Activated CD8-positive, alpha-beta T cell treated with anti-CD3 and anti-CD28 coated beads, Interleukin-2, amount 10 ng/mL, durations not matched to agents 7 days and 5 days (primary cell): Measurements from ENCODE around the gene MKS1. TPM values are rescaled to one million over a fixed set of nuclear protein-coding genes. Genes with fewer than 3 reads are reported as not detected.
A peak's percentile ranks its signal among the peaks of the same experiment; 100 is the strongest.

Source experiments
- ATAC-seq: fragments of 150-1000 bp; cut with Tn5 transposase; one replicate; pipeline ENCODE4 v1.10.0; 2021; ENCODE audit warnings: moderate library complexity
- CTCF ChIA-PET: fragments of 350-600 bp; sonication (Branson Sonifier 250); formaldehyde crosslinking; loops from one replicate; lab custom pipeline; 2021; ENCODE audit warnings: antibody characterized with exemption; lab: Charles Lee
- POLR2A ChIA-PET: fragments of 350-600 bp; sonication (Branson Sonifier 250); formaldehyde crosslinking; loops from one replicate; lab custom pipeline; 2021; ENCODE audit warnings: antibody characterized with exemption; lab: Charles Lee
- DNase-seq: peaks from one replicate; pipeline ENCODE4 v3.0.0-alpha.2; 2020
- H3K27ac Mint-ChIP-seq: one replicate; pipeline ENCODE4 v1.8.0; 2021; ENCODE audit warnings: mild to moderate bottlenecking, mixed read lengths
- H3K27me3 Mint-ChIP-seq: one replicate; pipeline ENCODE4 v1.8.0; 2021; ENCODE audit warnings: low read depth, mixed read lengths
- H3K36me3 Mint-ChIP-seq: one replicate; pipeline ENCODE4 v1.8.0; 2021; ENCODE audit warnings: low read depth, mixed read lengths
- H3K4me1 Mint-ChIP-seq: one replicate; pipeline ENCODE4 v1.8.0; 2021; ENCODE audit warnings: low read depth, mixed read lengths
- H3K4me3 Mint-ChIP-seq: one replicate; pipeline ENCODE4 v1.8.0; 2021; ENCODE audit warnings: mild to moderate bottlenecking, mixed read lengths
- H3K9me3 Mint-ChIP-seq: one replicate; pipeline ENCODE4 v1.8.0; 2022; ENCODE audit warnings: mixed read lengths; ENCODE audit not compliant: insufficient read depth
- total RNA-seq, 2 experiments: library from RNA; stranded (reverse); gene quantifications; one replicate each; pipeline ENCODE4 v1.2.3, GENCODE V29; 2021

The MKS1 gene
- total RNA-seq, 2 experiments from 2014 or later, result 16.1 to 17.6 TPM

DNA sequence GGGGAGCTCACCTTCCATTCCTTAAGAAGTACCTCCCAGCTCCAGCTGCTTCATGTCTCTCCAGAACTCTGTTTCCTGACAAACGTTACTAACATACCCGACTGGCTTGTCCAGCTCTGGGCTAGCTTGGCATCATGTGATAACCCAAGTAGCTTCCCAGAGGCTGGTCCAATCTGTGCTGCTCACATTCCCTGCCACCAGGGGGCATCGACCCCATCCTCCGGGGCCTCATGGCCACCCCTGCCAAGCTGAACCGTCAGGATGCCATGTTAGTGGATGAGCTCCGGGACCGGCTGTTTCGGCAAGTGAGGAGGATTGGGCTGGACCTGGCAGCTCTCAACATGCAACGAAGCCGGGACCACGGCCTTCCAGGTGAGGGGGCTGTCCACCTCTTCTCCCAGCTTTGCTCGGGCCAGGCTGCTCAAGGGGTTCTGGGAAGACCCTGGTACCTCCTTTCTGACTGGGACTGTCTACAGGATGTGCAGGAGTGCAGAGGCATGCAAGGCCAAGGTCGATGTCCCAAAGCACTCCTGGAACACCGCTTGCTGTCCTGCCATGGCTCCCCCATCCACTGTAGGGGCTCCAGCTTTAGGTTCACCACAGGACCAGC lies 18.9 kb downstream of the MKS1 start:
- H3K4me3 Mint-ChIP-seq, result no peak overlapping the region
- POLR2A ChIA-PET, result no interaction called here
- no peaks in the 10 kb centered on the region for H3K36me3 Mint-ChIP-seq
- H3K4me1 Mint-ChIP-seq, result no peaks in the 10 kb centered on the region
- peaks cover 4% of the 10 kb centered on the region for H3K27me3 Mint-ChIP-seq
- CTCF ChIA-PET, result interaction anchor here (0.7 to 3.7 kb wide), 33 partner anchors 9 to 367 kb away, joined by 3 to 30 read pairs (median 4); partner anchors contain the start of genes LPO, MKS1, RNF43 and SUPT4H1
- no peaks in the 10 kb centered on the region for H3K9me3 Mint-ChIP-seq
- DNase-seq (peak; percentile 68), ATAC-seq (peak; percentile 92)
- no peak overlapping the region for H3K27ac Mint-ChIP-seq

DNA sequence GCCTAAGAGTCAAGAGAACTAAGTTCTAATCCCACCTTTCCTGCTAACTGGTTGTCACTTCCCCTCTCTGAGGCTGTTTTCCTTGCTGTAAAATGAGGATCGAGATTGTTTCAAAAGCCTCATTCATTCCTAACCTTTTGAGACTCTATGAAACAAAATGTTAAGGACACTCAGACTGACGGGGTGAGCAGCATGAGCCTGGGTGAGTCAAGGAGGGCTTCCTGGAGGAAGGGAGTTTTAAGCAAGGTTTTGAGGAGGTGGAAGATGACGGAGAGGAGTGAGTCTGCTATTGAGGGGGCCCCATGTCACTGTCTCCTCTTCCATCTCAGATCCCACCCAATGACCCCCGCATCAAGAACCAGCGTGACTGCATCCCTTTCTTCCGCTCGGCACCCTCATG lies 22.4 kb downstream of the MKS1 start:
- ChIA-PET CTCF (no interaction called here), POLR2A (no interaction called here)
- Mint-ChIP-seq H3K9me3 (no peaks in the 10 kb centered on the region), H3K27ac (no peak overlapping the region), H3K4me1 (no peaks in the 10 kb centered on the region), H3K27me3 (peaks cover 4% of the 10 kb centered on the region), H3K36me3 (no peaks in the 10 kb centered on the region), H3K4me3 (no peak overlapping the region)
- DNase-seq, result no peak
- no peak for ATAC-seq

DNA sequence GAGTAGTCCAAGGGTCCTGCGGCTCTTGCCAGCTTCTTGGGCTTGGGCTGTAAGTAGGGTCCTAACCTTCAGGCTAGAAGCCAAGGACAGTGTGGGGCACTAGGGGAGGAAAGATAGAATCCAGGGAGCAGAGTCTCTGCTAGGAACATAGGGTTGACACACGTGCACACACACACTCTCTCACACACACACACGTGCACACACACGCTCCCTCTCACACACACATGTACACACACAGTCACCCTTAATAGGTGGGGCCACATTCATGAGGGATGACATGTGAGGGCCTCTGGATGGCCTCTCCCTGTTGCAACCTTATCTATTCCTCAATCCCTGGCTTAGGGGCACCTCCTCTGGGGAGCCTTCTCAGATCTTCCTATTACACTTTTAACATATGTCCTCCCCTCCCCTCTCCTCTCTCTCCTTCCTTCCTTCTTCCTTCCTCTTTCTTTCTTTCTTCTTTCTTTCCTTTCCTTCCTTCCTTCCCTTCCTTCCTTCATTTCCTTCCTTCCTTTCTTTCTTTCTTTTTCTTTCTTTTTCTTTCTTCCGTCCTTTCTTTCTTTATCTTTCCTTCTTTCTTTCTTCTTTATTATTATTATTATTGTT lies 23.4 kb downstream of the MKS1 start:
- Mint-ChIP-seq H3K9me3 (no peaks in the 10 kb centered on the region), H3K27me3 (peaks cover 9% of the 10 kb centered on the region), H3K36me3 (no peaks in the 10 kb centered on the region), H3K4me1 (no peaks in the 10 kb centered on the region), H3K4me3 (no peak overlapping the region), H3K27ac (no peak overlapping the region)
- CTCF ChIA-PET, result no interaction called here
- no peak for DNase-seq
- no peak for ATAC-seq
- POLR2A ChIA-PET, result no interaction called here

DNA sequence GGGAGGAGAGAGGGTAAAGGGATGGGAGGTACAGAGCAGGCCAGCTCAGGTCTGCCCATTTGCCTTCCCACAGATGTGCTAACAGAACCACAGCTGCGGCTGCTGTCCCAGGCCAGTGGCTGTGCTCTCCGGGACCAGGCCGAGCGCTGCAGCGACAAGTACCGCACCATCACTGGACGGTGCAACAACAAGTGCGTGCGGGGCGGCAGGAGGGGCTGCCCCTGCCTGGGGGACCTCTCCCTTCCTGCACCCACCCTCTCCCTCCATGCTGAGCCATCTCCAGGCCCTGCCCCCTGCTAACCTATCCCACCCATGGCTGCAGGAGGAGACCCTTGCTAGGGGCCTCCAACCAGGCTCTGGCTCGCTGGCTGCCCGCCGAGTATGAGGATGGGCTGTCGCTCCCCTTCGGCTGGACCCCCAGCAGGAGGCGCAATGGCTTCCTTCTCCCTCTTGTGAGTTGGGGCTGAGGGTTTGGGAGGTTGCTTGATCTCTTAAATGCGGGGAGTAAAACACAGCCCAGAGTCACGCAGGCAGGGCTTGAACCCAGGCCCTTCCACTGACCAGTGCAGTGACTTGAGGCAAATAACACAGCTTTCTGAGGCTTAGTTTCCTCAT lies 25.3 kb downstream of the MKS1 start:
- no peaks in the 10 kb centered on the region for H3K4me1 Mint-ChIP-seq
- CTCF ChIA-PET, result interaction anchor here (1.2 to 1.6 kb wide), 2 partner anchors 9 to 255 kb away, joined by 3 to 4 read pairs; no protein-coding TSS in a partner anchor

DNA sequence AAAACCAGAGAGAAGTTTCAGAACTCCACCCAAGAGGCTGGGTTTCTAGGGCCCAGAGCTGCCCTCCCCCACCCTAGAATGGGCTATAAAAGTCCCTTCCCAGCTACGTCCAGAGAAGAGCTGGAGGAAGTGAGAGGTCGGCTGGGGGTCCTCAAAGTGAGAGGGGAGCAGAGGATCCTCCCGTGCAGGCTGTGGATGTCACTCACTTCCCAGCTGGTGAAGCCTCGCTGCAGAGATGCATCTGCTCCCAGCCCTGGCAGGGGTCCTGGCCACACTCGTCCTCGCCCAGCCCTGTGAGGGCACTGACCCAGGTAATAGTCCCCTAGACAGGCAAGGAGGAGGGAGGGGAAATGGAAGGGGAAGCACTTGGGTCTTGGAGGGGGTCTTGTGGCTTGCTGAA lies 26.4 kb downstream of the MKS1 start, which contains the start of gene EPX:
TSS of gene EPX (plus strand) at position 115 of the 400 bp plus-strand sequence. CDS start at position 236, 121 bp downstream.
- ATAC-seq (no peak), DNase-seq (no peak)
- H3K36me3 Mint-ChIP-seq, result no peaks in the 10 kb centered on the region
- H3K4me1 Mint-ChIP-seq, result no peaks in the 10 kb centered on the region
- H3K27me3 Mint-ChIP-seq, result peaks cover 4% of the 10 kb centered on the region
- CTCF ChIA-PET, result no interaction called here
- H3K27ac Mint-ChIP-seq, result no peak within 1 kb of the TSS
- H3K4me3 Mint-ChIP-seq, result no peak within 1 kb of the TSS
- POLR2A ChIA-PET, result no interaction called here
- H3K9me3 Mint-ChIP-seq, result no peaks in the 10 kb centered on the region

More for the DNA sequence above, 25.3 kb downstream of the MKS1 start:
- no peaks in the 10 kb centered on the region for H3K36me3 Mint-ChIP-seq
- DNase-seq (no peak), ATAC-seq (no peak)
- POLR2A ChIA-PET, result no interaction called here
- H3K9me3 Mint-ChIP-seq, result no peaks in the 10 kb centered on the region
- no peak overlapping the region for H3K27ac Mint-ChIP-seq
- H3K4me3 Mint-ChIP-seq, result no peak overlapping the region
- peaks cover 7% of the 10 kb centered on the region for H3K27me3 Mint-ChIP-seq

DNA sequence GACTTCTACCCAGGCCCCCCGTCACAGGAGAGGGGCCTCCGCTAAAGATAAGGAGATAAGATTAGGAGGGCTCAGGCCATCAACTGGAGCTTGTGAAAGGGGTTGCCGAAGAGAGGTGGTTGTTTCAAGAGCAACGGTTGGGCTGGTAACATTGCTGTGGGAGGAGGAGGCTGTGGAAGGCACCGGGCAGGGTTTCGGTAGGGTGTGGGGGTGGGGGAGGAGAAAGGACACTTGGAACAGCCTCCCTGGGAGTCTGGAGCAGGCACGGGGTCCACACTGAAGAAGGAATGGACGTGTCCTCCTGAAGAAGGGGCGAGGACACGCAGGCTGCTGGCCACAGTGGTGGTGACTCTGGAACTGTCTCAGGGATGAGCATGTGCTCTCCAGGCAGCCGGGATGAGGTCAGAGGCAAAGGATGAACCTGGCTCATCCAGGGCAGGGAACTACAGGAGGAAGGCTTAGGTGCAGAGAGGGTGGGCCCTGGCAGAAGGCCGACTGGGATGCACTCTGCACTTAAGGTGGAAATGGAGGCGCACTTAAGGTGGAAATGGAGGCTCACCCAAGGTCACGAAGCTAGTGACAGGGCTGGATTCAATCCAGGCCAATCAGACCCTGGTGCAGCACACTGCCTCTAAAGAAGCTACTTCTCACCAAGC lies 27.7 kb downstream of the MKS1 start:
- no peaks in the 10 kb centered on the region for H3K4me1 Mint-ChIP-seq
- no peaks in the 10 kb centered on the region for H3K36me3 Mint-ChIP-seq
- H3K9me3 Mint-ChIP-seq, result no peaks in the 10 kb centered on the region
- no peak overlapping the region for H3K4me3 Mint-ChIP-seq
- H3K27ac Mint-ChIP-seq, result no peak overlapping the region
- ChIA-PET POLR2A (no interaction called here), CTCF (interaction anchor here (1.1 to 1.6 kb wide), 2 partner anchors 9 to 19 kb away, joined by 3 to 7 read pairs; no protein-coding TSS in a partner anchor)
- peaks cover 7% of the 10 kb centered on the region for H3K27me3 Mint-ChIP-seq
- ATAC-seq (no peak), DNase-seq (no peak)

DNA sequence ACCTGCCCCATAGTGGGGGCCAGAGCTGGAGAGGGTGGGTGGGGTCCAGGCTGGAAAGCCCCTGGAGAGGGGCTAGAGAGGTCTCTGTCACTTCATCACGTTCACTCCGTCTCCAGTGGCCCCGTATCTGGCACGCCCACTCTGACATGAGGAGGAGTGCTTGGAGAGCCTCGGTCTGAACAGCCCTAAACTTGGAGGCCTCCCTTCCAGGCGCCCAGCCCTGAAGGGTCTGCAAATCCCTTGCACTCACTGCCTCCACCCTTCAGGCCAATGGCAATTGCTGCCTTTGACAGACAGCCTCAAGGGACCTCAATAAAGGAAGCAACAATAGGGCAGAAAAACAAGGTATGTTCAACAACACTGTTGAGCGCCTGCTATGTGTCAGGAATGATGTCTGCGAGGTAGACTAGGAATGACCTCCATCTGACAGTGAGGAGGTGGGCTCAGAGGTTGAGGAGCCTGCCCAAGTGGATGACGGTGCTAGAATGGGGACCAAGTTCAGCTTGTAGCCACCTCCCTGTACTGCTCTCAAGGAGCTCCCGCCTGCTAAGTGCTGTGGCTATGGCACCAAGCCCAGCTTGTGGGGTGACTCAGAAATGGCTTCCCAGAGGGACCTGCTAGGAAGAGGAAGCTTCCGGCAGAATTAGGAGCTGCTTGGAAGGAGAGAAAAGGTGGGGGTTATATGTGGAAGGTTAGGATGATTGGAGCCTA lies 29.5 kb downstream of the MKS1 start:
- H3K9me3 Mint-ChIP-seq, result no peaks in the 10 kb centered on the region
- no peak overlapping the region for H3K27ac Mint-ChIP-seq
- no peak for ATAC-seq
- DNase-seq, result no peak
- H3K4me3 Mint-ChIP-seq, result no peak overlapping the region
- POLR2A ChIA-PET, result no interaction called here
- peaks cover 4% of the 10 kb centered on the region for H3K4me1 Mint-ChIP-seq
- CTCF ChIA-PET, result interaction anchor here (0.9 kb wide), 1 partner anchor 11 kb away, joined by 4 read pairs; no protein-coding TSS in a partner anchor
- no peaks in the 10 kb centered on the region for H3K36me3 Mint-ChIP-seq
- peaks cover 7% of the 10 kb centered on the region for H3K27me3 Mint-ChIP-seq

DNA sequence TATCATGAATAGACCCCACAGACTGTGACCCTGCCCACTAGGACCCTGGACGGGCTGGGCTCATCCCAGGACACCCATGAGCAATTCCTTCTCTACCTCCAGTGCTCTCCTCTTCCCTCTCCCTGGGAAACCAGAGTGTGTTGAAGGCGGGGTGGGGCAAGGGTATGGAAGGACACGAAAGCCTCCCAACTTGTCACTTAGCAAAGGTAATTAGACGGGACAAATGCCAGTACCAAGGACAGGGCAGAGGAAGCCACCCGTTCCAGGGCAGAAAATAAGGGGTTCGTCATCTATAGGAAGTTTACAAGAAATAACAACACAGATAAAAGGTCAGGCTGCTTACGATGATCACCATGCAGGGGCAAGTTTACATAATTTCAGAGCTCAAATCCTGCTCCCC lies 31.4 kb downstream of the MKS1 start:
- H3K4me1 Mint-ChIP-seq, result peaks cover 4% of the 10 kb centered on the region
- H3K4me3 Mint-ChIP-seq, result no peak overlapping the region
- no peak for ATAC-seq
- DNase-seq, result no peak
- no peaks in the 10 kb centered on the region for H3K9me3 Mint-ChIP-seq
- CTCF ChIA-PET, result interaction anchor here (1.1 kb wide), 1 partner anchor 15 kb away, joined by 8 read pairs; no protein-coding TSS in a partner anchor
- no peaks in the 10 kb centered on the region for H3K36me3 Mint-ChIP-seq
- H3K27me3 Mint-ChIP-seq, result peaks cover 7% of the 10 kb centered on the region
- H3K27ac Mint-ChIP-seq, result no peak overlapping the region
- POLR2A ChIA-PET, result interaction anchor here (0.6 kb wide), 1 partner anchor 130 kb away, joined by 3 read pairs; no protein-coding TSS in a partner anchor

DNA sequence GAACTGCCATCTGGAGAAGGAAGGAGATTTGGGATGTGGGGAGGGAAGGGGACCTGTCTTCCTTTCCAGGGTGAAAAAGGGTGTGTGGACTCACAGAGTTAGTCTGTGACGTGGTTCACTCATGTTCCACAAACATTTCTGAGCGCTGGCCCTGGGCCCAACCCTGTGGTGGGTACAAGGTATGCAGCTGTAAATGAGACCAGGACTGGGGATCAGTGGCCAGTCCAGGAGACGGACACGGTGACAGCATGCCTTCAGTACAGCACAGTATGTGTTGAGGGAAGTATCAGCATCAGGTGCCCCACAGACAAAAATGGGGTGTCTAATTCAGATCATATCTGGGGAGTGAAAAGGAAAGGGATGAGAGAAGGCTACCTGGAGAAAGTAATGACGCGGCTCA lies 32.0 kb downstream of the MKS1 start:
- Mint-ChIP-seq H3K27ac (no peak overlapping the region), H3K36me3 (no peaks in the 10 kb centered on the region), H3K4me3 (no peak overlapping the region), H3K27me3 (peaks cover 7% of the 10 kb centered on the region), H3K4me1 (peaks cover 4% of the 10 kb centered on the region), H3K9me3 (no peaks in the 10 kb centered on the region)
- no peak for ATAC-seq
- ChIA-PET CTCF (no interaction called here), POLR2A (interaction anchor here (0.6 kb wide), 1 partner anchor 130 kb away, joined by 3 read pairs; no protein-coding TSS in a partner anchor)
- DNase-seq, result no peak

DNA sequence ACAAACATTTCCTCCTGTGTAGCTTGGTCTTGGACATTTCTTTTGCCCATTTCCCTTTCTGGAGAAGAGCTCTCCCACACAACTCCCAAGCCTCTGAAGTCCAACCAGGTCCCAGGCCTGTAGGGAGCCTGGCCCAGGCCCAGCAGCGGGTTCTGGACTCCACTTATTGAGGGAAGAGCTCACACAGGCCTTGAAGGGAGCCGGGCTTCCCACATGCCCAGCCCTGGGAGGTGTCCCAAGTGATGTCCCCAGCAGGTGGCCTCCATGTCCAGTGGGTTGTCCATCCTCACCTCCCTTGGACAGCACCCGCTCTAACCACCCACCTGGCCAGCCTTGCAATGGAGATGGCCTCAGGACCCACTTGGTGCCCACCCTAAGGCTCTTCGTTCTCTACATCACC lies 32.5 kb downstream of the MKS1 start:
- Mint-ChIP-seq H3K27ac (no peak overlapping the region), H3K36me3 (no peaks in the 10 kb centered on the region), H3K4me3 (no peak overlapping the region), H3K4me1 (peaks cover 4% of the 10 kb centered on the region), H3K9me3 (no peaks in the 10 kb centered on the region), H3K27me3 (peaks cover 7% of the 10 kb centered on the region)
- ATAC-seq, result no peak
- ChIA-PET CTCF (interaction anchor here (1.7 kb wide), 1 partner anchor 14 kb away, joined by 5 read pairs; no protein-coding TSS in a partner anchor), POLR2A (no interaction called here)
- no peak for DNase-seq
